ENCODE data around the gene RHOH.

DNA sequence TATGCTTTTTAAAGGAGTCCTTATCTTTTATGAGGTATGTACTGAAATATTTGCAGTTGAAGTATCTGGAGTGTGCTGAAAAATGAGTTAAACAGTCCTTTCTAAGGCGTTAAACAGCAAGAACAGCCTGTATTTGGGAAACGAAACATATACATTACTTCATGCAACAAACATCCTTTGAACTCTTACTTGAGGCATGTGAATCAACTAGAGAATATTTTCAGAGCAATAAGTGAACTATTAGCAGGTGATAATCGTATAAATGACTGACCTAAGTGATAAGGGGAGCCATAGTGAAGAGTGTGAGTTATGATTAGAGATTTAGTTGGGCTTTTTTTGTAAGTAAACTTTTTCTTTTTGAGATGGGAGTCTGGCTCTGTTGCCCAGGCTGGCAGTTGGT lies 45.9 kb upstream of the RHOH start:
- TF ChIP-seq POLR2A (IDR thresholded peaks at IDR 0.05; ENCODE audit: low read length): no peak
- TF ChIP-seq GATA1 (IDR thresholded peaks at IDR 0.05; ENCODE audit: low read depth, low read length): no peak
